Liver (tissue), 9 donors: ENCODE measurements around the gene IL37. TPM values are rescaled to one million over a fixed set of nuclear protein-coding genes. Genes with fewer than 3 reads are reported as not detected.

ENCODE experiments used
- DNase-seq: peaks from one replicate; pipeline ENCODE4 v3.0.0-alpha.2; 2017; ENCODE audit warnings: low spot score
- H3K27ac ChIP-seq, 2 donors: one replicate each; pipeline ENCODE4 v1.7.0; 2013; ENCODE audit warnings: inconsistent platforms in 2 of 2, low read length in 2 of 2, control low read depth in 1 of 2, low read depth in 1 of 2, mild to moderate bottlenecking in 1 of 2
- H3K27me3 ChIP-seq, 4 donors: one replicate each; pipeline versions ENCODE4 v1.6.1 to v1.7.0; 2013; ENCODE audit warnings: low read length in 3 of 4, inconsistent platforms in 1 of 4, mild to moderate bottlenecking in 1 of 4, moderate library complexity in 1 of 4; ENCODE audit not compliant: control insufficient read depth in 4 of 4, insufficient read depth in 4 of 4
- H3K36me3 ChIP-seq, 4 donors: one replicate each; pipeline versions ENCODE4 v1.6.1 to v1.7.0; 2013; ENCODE audit warnings: low read length in 3 of 4, mild to moderate bottlenecking in 3 of 4, low read depth in 1 of 4, moderate library complexity in 1 of 4; ENCODE audit not compliant: control insufficient read depth in 4 of 4, insufficient read depth in 3 of 4
- H3K4me1 ChIP-seq, 4 donors: one replicate each; pipeline versions ENCODE4 v1.6.1 to v1.7.0; 2013; ENCODE audit warnings: low read length in 3 of 4, mild to moderate bottlenecking in 3 of 4, moderate library complexity in 1 of 4; ENCODE audit not compliant: control insufficient read depth in 4 of 4, insufficient read depth in 4 of 4
- H3K4me3 ChIP-seq, 3 donors: one replicate each; pipeline versions ENCODE4 v1.6.1 to v1.7.0; 2013; ENCODE audit warnings: low read length in 3 of 3, control low read depth in 1 of 3, low read depth in 1 of 3, mild to moderate bottlenecking in 1 of 3
- H3K9ac ChIP-seq, 2 donors: one replicate each; pipeline ENCODE4 v1.7.0; 2013; ENCODE audit warnings: low read length in 2 of 2, mild to moderate bottlenecking in 2 of 2, moderate library complexity in 2 of 2, control low read depth in 1 of 2, low read depth in 1 of 2
- H3K9me3 ChIP-seq, 4 donors: one replicate each; pipeline versions ENCODE4 v1.6.1 to v1.7.0; 2013; ENCODE audit warnings: low read length in 3 of 4; ENCODE audit not compliant: control insufficient read depth in 4 of 4
- CTCF ChIP-seq: fragments of 150-350 bp; IDR thresholded peaks from 2 replicates; pipeline ENCODE4 v1.5.1; 2017; ENCODE audit warnings: improper control_type of control experiment, low read depth, low read length; ENCODE audit not compliant: missing input control
- EGR1 ChIP-seq, 2 donors: IDR thresholded peaks; 2 replicates each; pipeline ENCODE4 v1.6.1; 2016 to 2018; ENCODE audit warnings: antibody characterized with exemption in 2 of 2, low read depth in 2 of 2
- FOXA1 ChIP-seq: IDR thresholded peaks from 2 replicates; pipeline ENCODE4 v1.6.1; 2016; ENCODE audit warnings: antibody characterized with exemption
- GABPA ChIP-seq, 2 donors: IDR thresholded peaks in 1 of 2; conservative IDR thresholded peaks in 1 of 2; 2 replicates each; pipeline ENCODE4 v1.6.1; 2016; ENCODE audit warnings: antibody characterized with exemption in 2 of 2, mild to moderate bottlenecking in 1 of 2, moderate library complexity in 1 of 2
- HNF4A ChIP-seq, 2 donors: conservative IDR thresholded peaks; 2 replicates each; pipeline ENCODE4 v1.6.1; 2016; ENCODE audit warnings: antibody characterized with exemption in 2 of 2, mild to moderate bottlenecking in 2 of 2
- HNF4G ChIP-seq: IDR thresholded peaks from 2 replicates; pipeline ENCODE4 v1.6.1; 2016; ENCODE audit warnings: antibody characterized with exemption
- JUND ChIP-seq, 2 donors: IDR thresholded peaks; 2 replicates each; pipeline ENCODE4 v1.6.1; 2016; ENCODE audit warnings: antibody characterized with exemption in 2 of 2
- MAX ChIP-seq: IDR thresholded peaks from 2 replicates; pipeline ENCODE4 v1.6.1; 2016; ENCODE audit warnings: antibody characterized with exemption
- RAD21 ChIP-seq, 2 donors: IDR thresholded peaks; 2 replicates each; pipeline ENCODE4 v1.6.1; 2016; ENCODE audit warnings: antibody characterized with exemption in 2 of 2, mild to moderate bottlenecking in 2 of 2
- REST ChIP-seq: IDR thresholded peaks from 2 replicates; pipeline ENCODE4 v1.6.1; 2016; ENCODE audit warnings: antibody characterized with exemption, mild to moderate bottlenecking
- RXRA ChIP-seq, 2 donors: IDR thresholded peaks; 2 replicates each; pipeline ENCODE4 v1.6.1; 2017 to 2018; ENCODE audit warnings: antibody characterized with exemption in 2 of 2, mild to moderate bottlenecking in 1 of 2
- SP1 ChIP-seq: IDR thresholded peaks from 2 replicates; pipeline ENCODE4 v1.6.1; 2018; ENCODE audit warnings: antibody characterized with exemption, mild to moderate bottlenecking
- TAF1 ChIP-seq: conservative IDR thresholded peaks from 2 replicates; pipeline ENCODE4 v1.6.1; 2016; ENCODE audit warnings: antibody characterized with exemption, mild to moderate bottlenecking
- ZBTB33 ChIP-seq: IDR thresholded peaks from 2 replicates; pipeline ENCODE4 v1.6.1; 2016; ENCODE audit warnings: antibody characterized with exemption
- WGBS: extraction: QIAGEN DNeasy Blood & Tissue Kit; methylation state at CpG from one replicate; pipeline ENCODE4 v1.1.7; 2013; 5-methylcytosine and 5-hydroxymethylcytosine counted together
- polyA plus RNA-seq, 2 donors: library from polyadenylated mRNA; stranded (reverse) in 1 of 2; unstranded in 1 of 2; fragments of 200-250 nt in 1 of 2; fragments of >200 nt in 1 of 2; fragmentation: Nextera tagmentation in 1 of 2; extraction: Ambion mirVana in 1 of 2; gene quantifications; one replicate each; pipeline versions ENCODE4 v1.2.1 to v1.2.3, GENCODE V29; 2013 to 2015
- total RNA-seq, 2 donors: library from RNA; depleted of rRNA; stranded (reverse); fragments of >200 nt; gene quantifications; one replicate each; pipeline ENCODE4 v1.2.3, GENCODE V29; 2014
- TF ChIP-seq, protein P1 (sequence below): IDR thresholded peaks from 2 replicates; pipeline ENCODE4 v1.6.1; 2016; ENCODE audit warnings: antibody characterized with exemption
- donor health status: healthy.
- donor health status: healthy.
- donor health status: healthy.
- donor health status: healthy.
- donor health status: healthy.

Gene IL37
- total and polyA plus RNA-seq, 4 donors = not detected

DNA sequence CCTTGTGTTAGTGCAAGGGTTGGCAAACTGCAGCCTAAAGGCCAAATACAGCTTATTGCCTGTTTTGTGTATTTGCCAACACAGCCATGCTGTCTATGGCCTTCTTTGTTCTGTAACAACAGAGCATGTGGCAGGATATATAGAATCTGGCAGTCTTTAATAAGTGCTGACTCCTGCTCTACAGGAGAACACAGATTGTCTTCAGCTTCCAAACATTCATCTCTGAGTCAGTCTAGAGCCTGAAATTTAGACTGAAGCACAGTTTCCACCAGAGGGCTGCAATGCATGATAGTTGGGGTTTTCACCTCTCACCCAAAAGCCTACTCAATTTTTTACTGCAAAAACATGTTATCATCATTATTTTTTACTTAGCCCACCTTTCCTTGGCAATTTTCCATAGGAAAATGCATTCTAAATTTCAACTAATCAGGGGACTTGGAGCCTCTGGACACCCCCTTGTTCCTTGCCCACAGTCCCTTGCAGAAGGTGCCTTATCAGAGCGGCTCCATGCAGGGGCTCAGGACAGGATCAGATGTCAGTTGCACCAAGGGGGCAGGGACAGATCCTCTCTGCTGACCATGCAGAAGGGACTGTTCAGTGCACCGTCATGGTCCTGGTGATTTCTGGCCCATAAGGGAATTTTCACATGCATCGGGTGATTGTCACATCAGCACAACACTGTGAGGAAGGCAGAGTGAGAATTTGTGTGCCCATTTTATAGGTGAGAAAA lies 12.4 kb downstream of the IL37 start:
- Histone ChIP-seq H3K9me3 (no peaks in the 10 kb centered on the region), H3K36me3 (no peaks in the 10 kb centered on the region), H3K9ac (no peak overlapping the region), H3K27ac (no peak overlapping the region), H3K27me3 (no peaks in the 10 kb centered on the region), H3K4me3 (no peak overlapping the region), H3K4me1 (no peaks in the 10 kb centered on the region)
- WGBS = 82% methylated on average over 3 of the region's 3 CpGs
- no peak for DNase-seq
- TF ChIP-seq HNF4A (conservative IDR thresholded peaks at IDR 0.05) (no peak), GABPA (IDR thresholded peaks at IDR 0.05 in 1 of 2, conservative IDR thresholded peaks at IDR 0.05 in 1 of 2) (no peak), HNF4G (no peak)

DNA sequence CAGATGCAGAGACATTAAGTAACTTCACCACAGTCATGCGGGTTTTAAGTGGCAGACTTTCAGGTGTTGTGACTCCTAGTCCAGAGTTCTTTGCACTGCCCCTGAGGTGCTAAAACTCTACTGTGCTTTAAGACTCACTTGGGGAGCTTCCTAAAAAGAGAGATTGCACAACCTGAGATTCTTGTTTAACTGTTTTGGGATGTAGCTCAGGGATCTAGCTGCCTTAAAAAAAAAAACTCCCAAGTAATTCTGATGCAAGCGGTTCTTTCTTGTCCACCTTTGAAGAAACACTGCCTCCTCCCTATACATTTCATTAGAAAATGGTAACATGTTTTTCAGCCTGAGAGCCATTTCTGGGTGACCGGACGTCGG lies 13.0 kb downstream of the IL37 start:
- H3K9ac ChIP-seq = no peak overlapping the region
- WGBS = 94% methylated on average over 5 of the region's 5 CpGs
- no peak overlapping the region for H3K4me3 ChIP-seq
- H3K36me3 ChIP-seq = no peaks in the 10 kb centered on the region
- no peak overlapping the region for H3K27ac ChIP-seq
- DNase-seq = no peak
- H3K27me3 ChIP-seq = no peaks in the 10 kb centered on the region
- H3K4me1 ChIP-seq = no peaks in the 10 kb centered on the region
- H3K9me3 ChIP-seq = no peaks in the 10 kb centered on the region
- TF ChIP-seq TAF1 (no peak), MAX (no peak), REST (no peak), FOXA1 (no peak), RAD21 (IDR thresholded peaks at IDR 0.05) (no peak), RXRA (IDR thresholded peaks at IDR 0.05) (no peak), CTCF (no peak)
- TF ChIP-seq, protein P1, sequence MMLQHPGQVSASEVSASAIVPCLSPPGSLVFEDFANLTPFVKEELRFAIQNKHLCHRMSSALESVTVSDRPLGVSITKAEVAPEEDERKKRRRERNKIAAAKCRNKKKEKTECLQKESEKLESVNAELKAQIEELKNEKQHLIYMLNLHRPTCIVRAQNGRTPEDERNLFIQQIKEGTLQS = no peak

- 52% methylated on average over 2 of the region's 2 CpGs for WGBS
- TF ChIP-seq REST (no peak), FOXA1 (no peak), HNF4A (conservative IDR thresholded peaks at IDR 0.05) (no peak), RXRA (IDR thresholded peaks at IDR 0.05) (no peak), SP1 (no peak), ZBTB33 (no peak), JUND (IDR thresholded peaks at IDR 0.05) (no peak), GABPA (IDR thresholded peaks at IDR 0.05 in 1 of 2, conservative IDR thresholded peaks at IDR 0.05 in 1 of 2) (no peak), EGR1 (IDR thresholded peaks at IDR 0.05; ENCODE audit: low read depth in 2 of 2) (no peak)
- TF ChIP-seq, protein P1 = no peak
Observed at GRCh38 chr2:112924360-112924759, 13.4 kb downstream of the IL37 start.

More at GRCh38 chr2:112924360-112924759, 13.4 kb downstream of the IL37 start:
- Histone ChIP-seq H3K9ac (no peak overlapping the region), H3K4me3 (no peak overlapping the region), H3K36me3 (no peaks in the 10 kb centered on the region), H3K27ac (no peak overlapping the region), H3K27me3 (no peaks in the 10 kb centered on the region), H3K4me1 (no peaks in the 10 kb centered on the region), H3K9me3 (no peaks in the 10 kb centered on the region)
- peak; percentile 24 for DNase-seq
